ENCODE measurements around the gene PHIP.
"Not testable (repeated sequence)": the region's sequence is repeated elsewhere in the genome, so short reads cannot be mapped to it uniquely, and the experiment has no call there.

Gene PHIP

GRCh38 chr6:79101164-79101563, 23.1 kb upstream of the PHIP start:
- no peak for DNase-seq (ENCODE audit: low spot score)
- in situ Hi-C loops (cut with MboI; ENCODE audit: low pct_unique_long_range_greater_than_20kb, low sequenced_read_pairs, unreplicated experiment) = loop anchor here (25.0 kb wide), 1 partner anchor 611 kb away; no protein-coding TSS in a partner anchor
- no peak for TF ChIP-seq CTCF (IDR thresholded peaks at IDR 0.05; ENCODE audit: extremely low read depth, insufficient read depth, missing control alignments)

GRCh38 chr6:79100304-79100703, 22.2 kb upstream of the PHIP start:
- in situ Hi-C loops (cut with MboI; ENCODE audit: low pct_unique_long_range_greater_than_20kb, low sequenced_read_pairs, unreplicated experiment) = loop anchor here (25.0 kb wide), 1 partner anchor 612 kb away; no protein-coding TSS in a partner anchor
- no peak for TF ChIP-seq CTCF (IDR thresholded peaks at IDR 0.05; ENCODE audit: extremely low read depth, insufficient read depth, missing control alignments)
- no peak for DNase-seq (ENCODE audit: low spot score)

GRCh38 chr6:79094938-79095337, 16.9 kb upstream of the PHIP start:
- in situ Hi-C loops (cut with MboI; ENCODE audit: low pct_unique_long_range_greater_than_20kb, low sequenced_read_pairs, unreplicated experiment) = no loop called here
- DNase-seq (ENCODE audit: low spot score) = no peak
- no peak for TF ChIP-seq CTCF (IDR thresholded peaks at IDR 0.05; ENCODE audit: extremely low read depth, insufficient read depth, missing control alignments)

GRCh38 chr6:79091801-79092200, 13.7 kb upstream of the PHIP start:
- in situ Hi-C loops (cut with MboI; ENCODE audit: low pct_unique_long_range_greater_than_20kb, low sequenced_read_pairs, unreplicated experiment); DNase-seq (ENCODE audit: low spot score): not testable (repeated sequence)

- no peak for TF ChIP-seq CTCF (IDR thresholded peaks at IDR 0.05; ENCODE audit: extremely low read depth, insufficient read depth, missing control alignments)
- DNase-seq (ENCODE audit: low spot score) = no peak
- in situ Hi-C loops (cut with MboI; ENCODE audit: low pct_unique_long_range_greater_than_20kb, low sequenced_read_pairs, unreplicated experiment) = no loop called here
Measured at GRCh38 chr6:79089552-79090404, 11.7 kb upstream of the PHIP start.

GRCh38 chr6:79084693-79085092, 6.6 kb upstream of the PHIP start:
- DNase-seq (ENCODE audit: low spot score) = no peak
- in situ Hi-C loops (cut with MboI; ENCODE audit: low pct_unique_long_range_greater_than_20kb, low sequenced_read_pairs, unreplicated experiment) = no loop called here
- TF ChIP-seq CTCF (IDR thresholded peaks at IDR 0.05; ENCODE audit: extremely low read depth, insufficient read depth, missing control alignments) = no peak

- no peak for DNase-seq (ENCODE audit: low spot score)
- no peak for TF ChIP-seq CTCF (IDR thresholded peaks at IDR 0.05; ENCODE audit: extremely low read depth, insufficient read depth, missing control alignments)
- in situ Hi-C loops (cut with MboI; ENCODE audit: low pct_unique_long_range_greater_than_20kb, low sequenced_read_pairs, unreplicated experiment) = no loop called here
Measured at GRCh38 chr6:79082304-79082703, 4.2 kb upstream of the PHIP start.
